Mesenchymal stem cell (in vitro differentiated cells and primary cell): Measurements from ENCODE around the gene EPC2. TPM values are rescaled to one million over a fixed set of nuclear protein-coding genes. Genes with fewer than 3 reads are reported as not detected.

Source experiments
- small RNA-seq: library from polyadenylated mRNA; stranded (forward); fragments of <200 nt; extraction: miRNeasy Mini kit (QIAGEN cat#:217004); gene quantifications from one replicate; pipeline ENCODE3, GENCODE V24; 2013; ENCODE audit warnings: low read depth

The EPC2 gene

Small RNAs within 50 kb of the gene (small RNA-seq; reads per million reads assigned to genes)
- gene RNU2-9P (not detected), gene RPS29P8 (not detected)
